Daoy (cell line): ENCODE measurements around the gene MSMB. TPM values are rescaled to one million over a fixed set of nuclear protein-coding genes. Genes with fewer than 3 reads are reported as not detected.
"Not testable (repeated sequence)": the region's sequence is repeated elsewhere in the genome, so short reads cannot be mapped to it uniquely, and the experiment has no call there.

Experiments
- DNase-seq: peaks from one replicate; pipeline ENCODE4 v3.0.0-alpha.2; 2015; ENCODE audit warnings: low read depth
- total RNA-seq: library from RNA; depleted of rRNA; stranded (reverse); fragments of >200 nt; shearing (Covaris generic); gene quantifications from 2 replicates; pipeline ENCODE4 v1.2.3, GENCODE V29; 2014; rRNA removed

The MSMB gene
- not detected in 2 replicates for total RNA-seq

- DNase-seq = no peak
Observed at GRCh38 chr10:46046261-46046660, at the start of gene MSMB. TSS of gene MSMB (minus strand) at chr10:46046269. CDS start at chr10:46046237, 32 bp downstream.

GRCh38 chr10:46094931-46095750, 49.1 kb upstream of the MSMB start:
- DNase-seq = no peak

GRCh38 chr10:46094197-46094500, 48.1 kb upstream of the MSMB start:
- DNase-seq = no peak

- not testable (repeated sequence) for DNase-seq
Observed at GRCh38 chr10:46093316-46094196, 47.5 kb upstream of the MSMB start.

- DNase-seq = no peak
Observed at GRCh38 chr10:46092524-46093081, 46.5 kb upstream of the MSMB start.

GRCh38 chr10:46091828-46092523, 45.9 kb upstream of the MSMB start:
- no peak for DNase-seq

- DNase-seq = no peak
Observed at GRCh38 chr10:46091080-46091827, 45.2 kb upstream of the MSMB start.

- no peak for DNase-seq
Observed at GRCh38 chr10:46090258-46090812, 44.3 kb upstream of the MSMB start.

- DNase-seq = not testable (repeated sequence)
Observed at GRCh38 chr10:46087381-46087780, 41.3 kb upstream of the MSMB start.

- DNase-seq = no peak
Observed at GRCh38 chr10:46084321-46085165, 38.5 kb upstream of the MSMB start.

- DNase-seq = no peak
Observed at GRCh38 chr10:46080886-46081285, 34.8 kb upstream of the MSMB start.

GRCh38 chr10:46079831-46080585, 33.9 kb upstream of the MSMB start:
- no peak for DNase-seq

- DNase-seq = no peak
Observed at GRCh38 chr10:46077731-46078413, 31.8 kb upstream of the MSMB start.

GRCh38 chr10:46077141-46077554, 31.1 kb upstream of the MSMB start:
- no peak for DNase-seq

- DNase-seq = no peak
Observed at GRCh38 chr10:46075869-46076268, 29.8 kb upstream of the MSMB start.

GRCh38 chr10:46074196-46074946, 28.3 kb upstream of the MSMB start:
- DNase-seq = no peak

GRCh38 chr10:46073564-46073963, 27.5 kb upstream of the MSMB start:
- DNase-seq = no peak

- DNase-seq = no peak
Observed at GRCh38 chr10:46070749-46071148, 24.7 kb upstream of the MSMB start.
